ENCODE results near the gene KLK10. TPM values are rescaled to one million over a fixed set of nuclear protein-coding genes. Genes with fewer than 3 reads are reported as not detected.

KLK10 gene
- total RNA-seq, 1 experiment from 2014 or later, result 33.6 TPM

- TF ChIP-seq MAX (IDR thresholded peaks at IDR 0.05), result no peak
- no peak for TF ChIP-seq SP1 (IDR thresholded peaks at IDR 0.05; ENCODE audit: low read depth)
- TF ChIP-seq EZH2phosphoT487 (IDR thresholded peaks at IDR 0.05; ENCODE audit: borderline replicate concordance), result no peak
- TF ChIP-seq JUND (IDR thresholded peaks at IDR 0.05), result no peak
These were observed 11.8 kb upstream of the KLK10 start (continued) for GRCh38 chr19:51031220-51031879.

GRCh38 chr19:51030631-51031030, 11.1 kb upstream of the KLK10 start:
- H3K4me1 ChIP-seq (ENCODE audit: control insufficient read depth in 1 of 2, insufficient read depth in 2 of 2, low read length in 2 of 2), result peaks cover 0 to 12% of the 10 kb centered on the region in 2 experiments; a peak in 2 of 4 replicates
- DNase-seq (ENCODE audit: low read depth, low spot score) (no peak), ATAC-seq (no peak)
- no peaks in the 10 kb centered on the region for H3K36me3 ChIP-seq (ENCODE audit: control insufficient read depth in 1 of 2, insufficient read depth in 2 of 2, low read length in 2 of 2)
- CTCF ChIA-PET, result no interaction called here
- no peak overlapping the region for H3K27ac ChIP-seq (ENCODE audit: low read depth, low read length)
- no peaks in the 10 kb centered on the region for H3K9me2 ChIP-seq (ENCODE audit: insufficient read depth)
- H2AFZ ChIP-seq (ENCODE audit: low read depth, low read length, poor library complexity, severe bottlenecking), result no peak overlapping the region
- H3K9ac ChIP-seq (ENCODE audit: low read length), result no peak overlapping the region
- TF ChIP-seq RAD21 (IDR thresholded peaks at IDR 0.05; ENCODE audit: low read depth) (no peak), POLR2A (IDR thresholded peaks at IDR 0.05; ENCODE audit: borderline replicate concordance, extremely low read depth, insufficient read depth, insufficient read length) (no peak), ELF1 (IDR thresholded peaks at IDR 0.05; ENCODE audit: borderline replicate concordance, low read depth) (no peak), CTCF (IDR thresholded peaks at IDR 0.05 in 2 of 3, conservative IDR thresholded peaks at IDR 0.05 in 1 of 3; ENCODE audit: borderline replicate concordance in 1 of 3, insufficient read depth in 1 of 3, low read depth in 2 of 3, low read length in 2 of 3) (no peak), EZH2 (IDR thresholded peaks at IDR 0.05) (no peak), SRF (IDR thresholded peaks at IDR 0.05; ENCODE audit: low read depth) (no peak), ZNF274 (IDR thresholded peaks at IDR 0.05; ENCODE audit: low read depth, low read length) (no peak), POLR2AphosphoS5 (IDR thresholded peaks at IDR 0.05; ENCODE audit: low read depth, low read length) (no peak), FOSL1 (IDR thresholded peaks at IDR 0.05; ENCODE audit: low read depth) (no peak), MAX (IDR thresholded peaks at IDR 0.05) (no peak), YY1 (IDR thresholded peaks at IDR 0.05; ENCODE audit: extremely low read depth, insufficient replicate concordance, low read depth, low read length) (no peak), SIN3A (IDR thresholded peaks at IDR 0.05; ENCODE audit: low read depth) (no peak), JUND (IDR thresholded peaks at IDR 0.05) (no peak), CBX3 (IDR thresholded peaks at IDR 0.05; ENCODE audit: low read depth) (no peak)
- RAD21 ChIA-PET (ENCODE audit: low non-redundant PET in 1 of 2, low total read pairs in 2 of 2, uncharacterized antibody in 2 of 2, unreplicated experiment in 2 of 2), result interaction anchor here in 1 of 2 experiments (0.9 kb wide), 1 partner anchor 34 kb away, joined by 4 read pairs; no protein-coding TSS in a partner anchor
- no peaks in the 10 kb centered on the region for H3K27me3 ChIP-seq (ENCODE audit: insufficient read depth, low read length)
- BruUV-seq (replicated peaks), result no TSS peak
- H4K20me1 ChIP-seq (ENCODE audit: insufficient read depth), result no peaks in the 10 kb centered on the region
- no peak overlapping the region for H3K4me3 ChIP-seq (replicated peaks in 1 of 2; ENCODE audit: low read depth in 1 of 2, low read length in 2 of 2)
- H3K9me3 ChIP-seq (ENCODE audit: control insufficient read depth in 1 of 2, insufficient read depth in 1 of 2, low read depth in 1 of 2, low read length in 2 of 2), result no peaks in the 10 kb centered on the region
- POLR2A ChIA-PET, result no interaction called here
- intact Hi-C loops (cut with micrococcal nuclease), result no loop called here
- H3K79me2 ChIP-seq (ENCODE audit: insufficient read depth, low read length), result no peaks in the 10 kb centered on the region
- no peak overlapping the region for H3K4me2 ChIP-seq (ENCODE audit: low read length)
